HepG2 (cell line): ENCODE measurements around the gene KLK10. TPM values are rescaled to one million over a fixed set of nuclear protein-coding genes. Genes with fewer than 3 reads are reported as not detected.

Experiments
- ATAC-seq: fragments of 200-7000 bp; cut with Tn5 transposase; 3 replicates; pipeline ENCODE4 v1.9.1; 2020; ENCODE audit warnings: mild to moderate bottlenecking, moderate library complexity
- BruUV-seq: library from RNA; stranded (reverse); fragments of 400-500 nt; replicated peaks from 2 replicates; lab custom pipeline; 2021; lab: Mats Ljungman, UMichigan
- CTCF ChIA-PET: fragments of 300-600 bp; formaldehyde crosslinking; extraction: SDS; loops from one replicate; lab custom pipeline; 2021; ENCODE audit warnings: low total read pairs, inconsistent platforms, low intra/inter-chr PET ratio; lab: Yijun Ruan, JAX
- POLR2A ChIA-PET: fragments of 350-600 bp; sonication (Branson Sonifier 250); formaldehyde crosslinking; loops from one replicate; lab custom pipeline; 2020; ENCODE audit warnings: antibody characterized with exemption, inconsistent platforms; lab: Yijun Ruan, JAX
- DNase-seq: peaks from one replicate; pipeline ENCODE4 v3.0.0-alpha.2; 2015; ENCODE audit warnings: low spot score
- FAIRE-seq: peaks from 3 replicates; lab custom pipeline; 2011; peaks lifted over from hg19 to GRCh38; lab: Jason Lieb, UNC
- H2AFZ ChIP-seq: one replicate; pipeline ENCODE4 v1.6.1; 2011; ENCODE audit warnings: low read length, inconsistent platforms
- H3K27ac ChIP-seq: fragments of 300-600 bp; 3 replicates; pipeline ENCODE4 v1.8.0; 2011; ENCODE audit warnings: mixed run types, mild to moderate bottlenecking, mixed read lengths, low read length, inconsistent platforms; ENCODE audit not compliant: insufficient read depth; ENCODE audit errors: extremely low read length
- H3K27me3 ChIP-seq, 2 experiments: fragments of 200-600 bp in 1 of 2; 2 replicates in 1 of 2; 3 replicates in 1 of 2; pipeline versions ENCODE4 v1.6.0 to v1.8.0; 2011; ENCODE audit warnings: low read length in 2 of 2, mild to moderate bottlenecking in 2 of 2, moderate library complexity in 2 of 2, inconsistent platforms in 1 of 2; ENCODE audit not compliant: insufficient read depth in 2 of 2, control insufficient read depth in 1 of 2
- H3K36me3 ChIP-seq, 2 experiments: fragments of 200-600 bp in 1 of 2; replicated peaks in 1 of 2; 2 replicates in 1 of 2; 3 replicates in 1 of 2; pipeline versions ENCODE4 v1.5.1 to v1.8.0; 2011; ENCODE audit warnings: low read length in 2 of 2, inconsistent platforms in 1 of 2; ENCODE audit not compliant: insufficient read depth in 2 of 2, control insufficient read depth in 1 of 2
- H3K4me1 ChIP-seq: 2 replicates; pipeline ENCODE4 v1.5.1; 2012; ENCODE audit warnings: low read length, inconsistent platforms; ENCODE audit not compliant: insufficient read depth
- H3K4me2 ChIP-seq: 2 replicates; pipeline ENCODE4 v1.6.0; 2011; ENCODE audit warnings: low read depth, low read length, inconsistent platforms
- H3K4me3 ChIP-seq, 3 experiments: fragments of 200-600 bp in 1 of 3; sonication (generic), shearing (Covaris generic) in 1 of 3; replicated peaks in 1 of 3; 2 replicates each; pipeline ENCODE4 v1.5.1; 2011 to 2016; ENCODE audit warnings: low read length in 3 of 3, inconsistent platforms in 2 of 3, low read depth in 2 of 3, mild to moderate bottlenecking in 2 of 3, control low read depth in 1 of 3, mixed read lengths in 1 of 3; ENCODE audit not compliant: insufficient read depth in 1 of 3
- H3K79me2 ChIP-seq: one replicate; pipeline ENCODE4 v1.6.1; 2011; ENCODE audit warnings: low read length, inconsistent platforms; ENCODE audit not compliant: insufficient read depth
- H3K9ac ChIP-seq: 2 replicates; pipeline ENCODE4 v1.6.0; 2011; ENCODE audit warnings: mild to moderate bottlenecking, low read depth, low read length, inconsistent platforms; ENCODE audit not compliant: insufficient read depth
- H3K9me3 ChIP-seq: 2 replicates; pipeline ENCODE4 v1.5.1; 2012; ENCODE audit warnings: mild to moderate bottlenecking, low read length
- H4K20me1 ChIP-seq: 2 replicates; pipeline ENCODE4 v1.6.0; 2011; ENCODE audit warnings: inconsistent platforms, mild to moderate bottlenecking, low read length, moderate library complexity; ENCODE audit not compliant: insufficient read depth
- AKAP8 ChIP-seq: sonication (generic); formaldehyde crosslinking; IDR thresholded peaks from 2 replicates; pipeline ENCODE4 v1.5.1; 2020; ENCODE audit warnings: mild to moderate bottlenecking, missing genetic modification reagents
- ATF7 ChIP-seq, 2 experiments: fragments of 450-650 bp in 1 of 2; sonication (generic) in 1 of 2; formaldehyde crosslinking in 1 of 2; IDR thresholded peaks; 2 replicates each; pipeline versions ENCODE4 v1.4.0 to v1.6.1; 2016 to 2020; ENCODE audit warnings: antibody characterized with exemption in 1 of 2, mild to moderate bottlenecking in 1 of 2, missing genetic modification reagents in 1 of 2
- ETV5 ChIP-seq: IDR thresholded peaks from 2 replicates; pipeline ENCODE4 v1.6.1; 2018; ENCODE audit warnings: missing biosample characterization, missing genetic modification reagents, inconsistent platforms, borderline replicate concordance
- JUND ChIP-seq: sonication (generic); formaldehyde crosslinking; IDR thresholded peaks from 2 replicates; pipeline ENCODE4 v1.8.0; 2022; ENCODE audit warnings: mild to moderate bottlenecking, missing genetic modification reagents
- KLF6 ChIP-seq: IDR thresholded peaks from 2 replicates; pipeline ENCODE4 v1.8.0; 2016; ENCODE audit warnings: missing biosample characterization, missing genetic modification reagents
- MLXIP ChIP-seq: sonication (generic); formaldehyde crosslinking; IDR thresholded peaks from 2 replicates; pipeline ENCODE4 v1.9.0; 2021; ENCODE audit warnings: missing genetic modification reagents, borderline replicate concordance
- MZF1 ChIP-seq: sonication (generic); formaldehyde crosslinking; IDR thresholded peaks from 2 replicates; pipeline ENCODE4 v1.8.1; 2023; ENCODE audit warnings: mild to moderate bottlenecking, missing genetic modification reagents, borderline replicate concordance
- TAF1 ChIP-seq: sonication (generic); formaldehyde crosslinking; IDR thresholded peaks from 2 replicates; pipeline ENCODE4 v1.4.0; 2020; ENCODE audit warnings: missing genetic modification reagents
- ZFP36L1 ChIP-seq: sonication (generic); formaldehyde crosslinking; IDR thresholded peaks from 2 replicates; pipeline ENCODE4 v1.8.0; 2022; ENCODE audit warnings: mild to moderate bottlenecking, missing genetic modification reagents, moderate library complexity
- ZNF101 ChIP-seq: sonication (generic); formaldehyde crosslinking; IDR thresholded peaks from 2 replicates; pipeline ENCODE4 v1.4.0; 2020; ENCODE audit warnings: mild to moderate bottlenecking, low read depth, missing genetic modification reagents, borderline replicate concordance
- ZNF138 ChIP-seq: sonication (generic); formaldehyde crosslinking; IDR thresholded peaks from 2 replicates; pipeline ENCODE4 v1.5.0; 2020; ENCODE audit warnings: mild to moderate bottlenecking, low read depth, missing genetic modification reagents
- ZNF235 ChIP-seq: sonication (generic); formaldehyde crosslinking; IDR thresholded peaks from 2 replicates; pipeline ENCODE4 v1.8.1; 2023; ENCODE audit warnings: mild to moderate bottlenecking, missing genetic modification reagents, borderline replicate concordance
- ZNF460 ChIP-seq: sonication (generic); formaldehyde crosslinking; IDR thresholded peaks from 2 replicates; pipeline ENCODE4 v1.5.1; 2020; ENCODE audit warnings: missing genetic modification reagents, mild to moderate bottlenecking, borderline replicate concordance
- ZNF678 ChIP-seq: sonication (generic); formaldehyde crosslinking; IDR thresholded peaks from 2 replicates; pipeline ENCODE4 v1.4.0; 2020; ENCODE audit warnings: mild to moderate bottlenecking, missing genetic modification reagents
- WGBS: methylation state at CpG from one replicate; pipeline ENCODE4 v1.1.6; 2017; ENCODE audit warnings: low lambda C conversion rate; 5-methylcytosine and 5-hydroxymethylcytosine counted together
- in situ Hi-C: cut with HindIII; loops from 2 replicates; pipeline ENCODE4 v1.10.0; 2017; ENCODE audit warnings: low pct_unique_long_range_greater_than_20kb; ENCODE audit not compliant: extremely low pct_ligation_motif_present
- intact Hi-C: fragments of 100-400 bp; cut with micrococcal nuclease; formaldehyde crosslinking; loops from one replicate; pipeline ENCODE4 v1.10.0; 2022; ENCODE audit not compliant: unreplicated experiment
- polyA plus RNA-seq, 8 experiments: library from polyadenylated mRNA; depleted of rRNA in 3 of 8; stranded (reverse) in 7 of 8; unstranded in 1 of 8; fragments of >200 nt; fragmentation: Illumina TruSeq in 4 of 8; extraction: Trizol in 4 of 8; gene quantifications; 2 replicates each; pipeline versions ENCODE4 v1.2.1 to v1.2.3, GENCODE V29; 2011 to 2016; ENCODE audit warnings: low read depth in 4 of 8, missing spikeins in 1 of 8, mixed read lengths in 1 of 8; ENCODE audit not compliant: insufficient read depth in 1 of 8
- total RNA-seq, 5 experiments: library from RNA; depleted of rRNA; stranded (reverse); fragments of >200 nt; fragmentation: Illumina TruSeq; extraction: Trizol; gene quantifications; 2 replicates each; pipeline ENCODE4 v1.2.3, GENCODE V29; 2016; ENCODE audit warnings: low read depth in 1 of 5
- TF ChIP-seq, protein P1 (sequence below): sonication (generic); formaldehyde crosslinking; conservative IDR thresholded peaks from 2 replicates; pipeline ENCODE4 v1.4.0; 2020; ENCODE audit warnings: missing genetic modification reagents
- TF ChIP-seq, protein P2 (sequence below): sonication (generic); formaldehyde crosslinking; IDR thresholded peaks from 2 replicates; pipeline ENCODE4 v1.8.1; 2023; ENCODE audit warnings: mild to moderate bottlenecking, moderate library complexity, missing genetic modification reagents

The KLK10 gene
- total and polyA plus RNA-seq, 2 of the 13 experiments (the other 11 are each of a cell fraction or from before 2014, with no cell fraction given) = not detected

DNA sequence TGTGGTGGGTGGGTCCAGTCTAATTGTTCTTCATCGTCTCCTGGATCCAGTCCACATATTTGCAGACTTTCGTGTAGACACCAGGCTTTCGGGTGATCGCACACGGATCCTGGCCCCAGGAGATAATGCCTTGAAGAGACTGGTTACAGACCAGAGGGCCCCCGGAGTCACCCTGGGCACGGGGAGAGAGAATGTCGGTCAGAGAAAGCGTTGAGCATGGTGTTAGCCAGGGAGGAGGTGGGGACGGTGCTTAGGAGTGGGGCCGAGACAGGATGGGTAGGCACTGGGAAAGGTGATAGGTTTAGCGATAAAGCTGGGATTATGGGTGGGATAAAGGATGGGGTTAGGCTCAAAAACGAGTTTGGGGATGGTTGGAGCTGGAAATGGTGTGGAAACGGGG lies 3.0 kb upstream of the KLK10 start:
- intact Hi-C loops = no loop called here
- CTCF ChIA-PET = no interaction called here

More for the DNA sequence above, 3.0 kb upstream of the KLK10 start:
- no peak overlapping the region for H3K4me3 ChIP-seq
- WGBS = 16% methylated on average over 14 of the region's 14 CpGs
- H3K4me2 ChIP-seq = no peak overlapping the region
- H3K27ac ChIP-seq = no peak overlapping the region
- POLR2A ChIA-PET = no interaction called here
- no peaks in the 10 kb centered on the region for H3K79me2 ChIP-seq
- DNase-seq = no peak
- H3K36me3 ChIP-seq = no peaks in the 10 kb centered on the region
- H3K4me1 ChIP-seq = 0 out of 2 replicates have a peak, but pooled peaks cover 4% of the 10 kb centered on the region
- no peaks in the 10 kb centered on the region for H3K9me3 ChIP-seq
- FAIRE-seq = no peak
- in situ Hi-C loops = no loop called here
- no peak overlapping the region for H2AFZ ChIP-seq
- peaks cover 15 to 63% of the 10 kb centered on the region in 2 experiments; a peak in 4 of 5 replicates for H3K27me3 ChIP-seq
- H4K20me1 ChIP-seq = no peaks in the 10 kb centered on the region
- no peak for TF ChIP-seq ZNF460 (CRISPR knock-in tag)
- TF ChIP-seq JUND (CRISPR knock-in tag) = no peak
- TF ChIP-seq, protein P1, sequence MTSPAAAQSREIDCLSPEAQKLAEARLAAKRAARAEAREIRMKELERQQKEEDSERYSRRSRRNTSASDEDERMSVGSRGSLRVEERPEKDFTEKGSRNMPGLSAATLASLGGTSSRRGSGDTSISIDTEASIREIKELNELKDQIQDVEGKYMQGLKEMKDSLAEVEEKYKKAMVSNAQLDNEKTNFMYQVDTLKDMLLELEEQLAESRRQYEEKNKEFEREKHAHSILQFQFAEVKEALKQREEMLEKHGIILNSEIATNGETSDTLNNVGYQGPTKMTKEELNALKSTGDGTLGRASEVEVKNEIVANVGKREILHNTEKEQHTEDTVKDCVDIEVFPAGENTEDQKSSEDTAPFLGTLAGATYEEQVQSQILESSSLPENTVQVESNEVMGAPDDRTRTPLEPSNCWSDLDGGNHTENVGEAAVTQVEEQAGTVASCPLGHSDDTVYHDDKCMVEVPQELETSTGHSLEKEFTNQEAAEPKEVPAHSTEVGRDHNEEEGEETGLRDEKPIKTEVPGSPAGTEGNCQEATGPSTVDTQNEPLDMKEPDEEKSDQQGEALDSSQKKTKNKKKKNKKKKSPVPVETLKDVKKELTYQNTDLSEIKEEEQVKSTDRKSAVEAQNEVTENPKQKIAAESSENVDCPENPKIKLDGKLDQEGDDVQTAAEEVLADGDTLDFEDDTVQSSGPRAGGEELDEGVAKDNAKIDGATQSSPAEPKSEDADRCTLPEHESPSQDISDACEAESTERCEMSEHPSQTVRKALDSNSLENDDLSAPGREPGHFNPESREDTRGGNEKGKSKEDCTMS (CRISPR knock-in tag) = no peak
- TF ChIP-seq ZNF678 (CRISPR knock-in tag) = no peak
- TF ChIP-seq ZNF235 (CRISPR knock-in tag) = no peak
- TF ChIP-seq, protein P2, sequence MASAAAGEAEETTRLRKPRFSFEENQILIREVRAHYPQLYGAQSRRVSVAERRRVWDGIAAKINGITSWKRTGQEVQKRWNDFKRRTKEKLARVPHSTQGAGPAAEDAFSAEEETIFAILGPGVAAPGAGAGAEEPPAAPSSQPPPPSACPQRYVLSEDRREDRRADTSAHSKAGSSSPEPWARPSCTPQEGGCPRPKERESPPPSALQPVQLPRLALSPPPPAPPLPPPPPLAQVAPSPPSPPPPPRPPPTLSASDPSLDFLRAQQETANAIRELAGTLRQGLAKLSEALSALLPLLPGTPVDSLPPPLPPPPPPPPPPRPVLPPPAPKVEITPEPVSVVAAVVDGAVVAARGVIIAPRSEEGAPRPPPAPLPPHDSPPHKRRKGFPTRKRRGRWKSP (CRISPR knock-in tag) = no peak
- no peak for TF ChIP-seq TAF1 (CRISPR knock-in tag)
- no peak for TF ChIP-seq ZNF101 (CRISPR knock-in tag)
- no peak for TF ChIP-seq ATF7 (IDR thresholded peaks at IDR 0.05)
- no peak for TF ChIP-seq ATF7 (CRISPR knock-in tag; IDR thresholded peaks at IDR 0.05)
- TF ChIP-seq ETV5 (CRISPR knock-in tag) = no peak
- TF ChIP-seq AKAP8 = no peak
- no peak for TF ChIP-seq KLF6 (CRISPR knock-in tag)
- TF ChIP-seq ZFP36L1 (CRISPR knock-in tag) = no peak
- no peak for TF ChIP-seq MLXIP (CRISPR knock-in tag)
- no peak for TF ChIP-seq MZF1 (CRISPR knock-in tag)
- no peak for TF ChIP-seq ZNF138
- no peak for ATAC-seq
- H3K9ac ChIP-seq = no peak overlapping the region
- no TSS peak for BruUV-seq
